GM19238 (cell line): Measurements from ENCODE around the gene GSX1.
"Not testable (repeated sequence)": the region's sequence is repeated elsewhere in the genome, so short reads cannot be mapped to it uniquely, and the experiment has no call there.

Experiments
- DNase-seq: peaks from one replicate; pipeline ENCODE4 v3.0.0; 2011; ENCODE audit warnings: low spot score; ENCODE audit not compliant: insufficient read length

The GSX1 gene

DNA sequence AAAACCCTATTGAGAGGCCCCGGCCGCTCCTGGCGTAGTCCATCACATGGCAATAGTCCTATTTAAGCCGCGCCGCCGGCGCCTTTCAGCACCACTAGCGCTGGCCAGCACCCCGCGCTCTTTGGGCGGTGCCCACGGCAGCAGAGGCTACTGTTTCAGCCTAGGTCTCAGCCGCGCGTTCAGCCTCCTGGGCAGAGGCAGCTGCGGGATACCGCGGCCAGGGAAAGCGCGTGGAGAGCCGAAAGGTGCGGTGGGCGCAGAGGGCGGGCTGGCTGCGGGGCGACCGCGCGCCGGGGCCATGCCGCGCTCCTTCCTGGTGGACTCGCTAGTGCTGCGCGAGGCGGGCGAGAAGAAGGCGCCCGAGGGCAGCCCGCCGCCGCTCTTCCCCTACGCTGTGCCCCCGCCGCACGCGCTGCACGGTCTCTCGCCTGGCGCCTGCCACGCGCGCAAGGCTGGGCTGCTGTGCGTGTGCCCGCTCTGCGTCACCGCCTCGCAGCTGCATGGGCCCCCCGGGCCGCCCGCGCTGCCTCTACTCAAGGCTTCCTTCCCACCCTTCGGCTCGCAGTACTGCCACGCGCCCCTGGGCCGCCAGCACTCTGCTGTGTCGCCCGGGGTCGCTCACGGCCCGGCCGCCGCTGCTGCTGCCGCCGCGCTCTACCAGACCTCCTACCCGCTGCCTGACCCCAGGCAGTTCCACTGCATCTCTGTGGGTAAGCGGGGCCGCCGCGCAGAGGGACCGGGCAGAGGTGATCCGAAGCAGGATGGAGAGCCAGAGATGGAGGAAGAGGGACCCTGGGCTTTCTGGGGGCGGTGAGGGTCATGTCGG lies at the start of gene GSX1:
Gene GSX1, plus strand, starts transcription at position 91 of the 826 bp plus-strand sequence. Its CDS starts 208 bp downstream, at position 299.
- DNase-seq = no peak

DNA sequence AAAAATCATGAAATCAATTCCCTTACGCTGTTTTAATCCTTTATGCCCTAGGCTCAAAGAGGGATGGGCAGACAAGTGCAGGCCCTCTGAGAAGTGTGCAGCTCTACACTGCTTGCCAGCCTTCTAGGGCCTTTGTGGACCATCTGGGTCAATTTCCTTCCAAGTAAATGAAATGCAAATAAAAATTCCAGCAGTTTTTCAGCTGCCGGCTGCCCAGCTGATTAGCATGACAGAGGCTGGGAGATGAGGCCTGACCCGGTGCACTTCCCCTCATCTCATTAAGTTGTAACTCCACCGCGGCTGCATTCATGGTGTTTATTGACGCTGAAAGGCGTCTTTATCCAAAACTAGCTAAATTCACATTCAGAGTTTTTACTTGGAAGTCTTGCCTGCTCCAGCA lies 47.5 kb upstream of the GSX1 start:
- DNase-seq = no peak

DNA sequence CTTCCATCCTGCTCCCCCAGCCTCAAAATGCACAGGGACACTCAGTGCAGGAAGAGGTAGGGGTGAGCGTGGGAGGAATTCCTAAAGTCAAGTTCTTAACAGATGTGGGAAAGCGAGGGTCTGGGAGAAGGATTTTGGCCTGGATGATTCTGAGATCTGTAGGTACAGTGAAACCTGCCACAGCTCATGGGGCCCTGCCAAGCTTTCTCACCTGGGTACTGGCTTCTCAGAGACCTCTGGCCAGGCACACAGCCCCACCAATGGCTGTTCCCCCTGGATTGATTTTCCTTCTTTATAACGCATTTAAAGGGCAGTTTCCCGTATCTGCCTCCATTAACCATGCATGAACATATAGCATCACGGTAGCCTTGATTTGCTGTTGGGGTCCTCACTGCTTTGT lies 47.0 kb upstream of the GSX1 start:
- no peak for DNase-seq

DNA sequence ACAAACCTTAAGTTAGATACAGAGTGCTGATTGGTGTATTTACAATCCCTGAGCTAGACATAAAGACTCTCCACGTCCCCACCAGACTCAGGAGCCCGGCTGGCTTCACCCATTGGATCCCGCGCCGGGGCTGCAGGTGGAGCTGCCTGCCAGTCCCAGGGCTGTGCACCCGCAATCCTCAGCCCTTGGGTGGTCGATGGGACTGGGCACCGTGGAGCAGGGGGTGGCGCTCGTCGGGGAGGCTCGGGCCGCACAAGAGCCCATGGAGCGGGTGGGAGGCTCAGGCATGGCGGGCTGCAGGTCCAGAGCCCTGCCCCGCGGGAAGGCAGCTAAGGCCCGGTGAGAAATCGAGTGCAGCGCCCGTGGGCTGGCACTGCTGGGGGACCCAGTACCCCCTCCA lies 44.1 kb upstream of the GSX1 start:
- DNase-seq = not testable (repeated sequence)

DNA sequence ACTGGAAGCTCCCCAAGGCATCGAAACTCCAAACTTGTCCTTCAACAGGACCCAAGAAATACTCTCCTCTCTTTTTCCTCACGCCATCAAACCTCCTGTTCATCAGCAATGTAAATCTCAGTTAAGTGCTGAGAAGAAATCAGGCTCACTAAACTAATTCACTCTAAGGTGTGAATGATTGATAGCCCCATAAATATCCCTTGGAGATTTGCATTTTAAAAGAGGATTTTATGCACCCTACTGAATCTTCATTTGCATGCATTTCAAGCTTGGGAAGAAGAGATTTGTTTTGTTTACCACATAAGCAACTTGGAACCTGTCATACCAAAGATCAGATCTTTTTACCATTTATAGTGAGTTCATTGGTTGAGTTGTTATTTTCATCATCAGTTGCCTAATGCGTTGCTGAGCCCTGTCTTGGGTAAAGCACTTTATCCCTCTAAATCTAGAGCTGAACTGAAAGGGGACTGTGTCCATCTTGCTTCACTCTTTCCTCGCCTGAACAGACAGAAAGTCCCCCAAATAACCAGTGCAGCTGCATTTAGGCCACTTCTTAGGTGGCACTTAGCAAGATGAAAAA lies 40.2 kb upstream of the GSX1 start:
- DNase-seq = no peak

DNA sequence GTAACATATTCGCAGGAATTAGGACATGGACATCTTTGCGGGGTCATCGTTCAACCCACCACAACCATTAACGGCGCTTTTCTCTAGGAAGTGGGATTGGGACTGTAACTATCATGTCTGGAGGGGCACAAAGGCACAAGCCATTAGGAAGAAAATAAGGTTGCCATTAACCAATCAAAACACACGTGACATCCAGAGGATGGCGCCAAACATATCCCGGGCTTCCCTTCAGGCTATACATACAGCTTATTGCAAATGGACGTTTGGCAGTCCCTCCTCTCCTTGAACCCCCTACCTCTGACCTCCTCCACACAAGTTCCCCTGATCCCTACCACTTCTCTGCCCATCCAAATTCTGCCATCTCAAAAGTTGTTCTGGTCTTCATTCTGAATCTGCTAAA lies 26.6 kb upstream of the GSX1 start:
- DNase-seq = no peak

DNA sequence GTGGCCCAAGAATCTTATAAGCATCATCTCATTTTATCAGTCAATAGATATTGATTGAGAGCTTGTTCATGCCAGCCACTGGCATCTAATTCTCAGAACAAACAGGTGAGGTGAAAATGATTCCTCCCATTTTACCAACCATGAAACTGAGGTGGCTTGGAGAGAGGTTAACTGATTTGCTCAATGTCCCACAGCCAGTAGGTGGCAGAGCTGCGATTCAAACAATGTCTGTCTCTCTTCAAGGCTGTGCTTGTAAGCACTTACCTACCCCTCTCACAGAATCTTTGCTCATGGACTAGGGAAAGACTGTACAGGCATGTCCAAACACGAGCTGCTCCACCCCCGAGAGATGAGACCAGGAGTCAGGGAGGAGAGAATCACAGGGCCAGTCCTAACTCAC lies 21.5 kb upstream of the GSX1 start:
- DNase-seq = no peak

DNA sequence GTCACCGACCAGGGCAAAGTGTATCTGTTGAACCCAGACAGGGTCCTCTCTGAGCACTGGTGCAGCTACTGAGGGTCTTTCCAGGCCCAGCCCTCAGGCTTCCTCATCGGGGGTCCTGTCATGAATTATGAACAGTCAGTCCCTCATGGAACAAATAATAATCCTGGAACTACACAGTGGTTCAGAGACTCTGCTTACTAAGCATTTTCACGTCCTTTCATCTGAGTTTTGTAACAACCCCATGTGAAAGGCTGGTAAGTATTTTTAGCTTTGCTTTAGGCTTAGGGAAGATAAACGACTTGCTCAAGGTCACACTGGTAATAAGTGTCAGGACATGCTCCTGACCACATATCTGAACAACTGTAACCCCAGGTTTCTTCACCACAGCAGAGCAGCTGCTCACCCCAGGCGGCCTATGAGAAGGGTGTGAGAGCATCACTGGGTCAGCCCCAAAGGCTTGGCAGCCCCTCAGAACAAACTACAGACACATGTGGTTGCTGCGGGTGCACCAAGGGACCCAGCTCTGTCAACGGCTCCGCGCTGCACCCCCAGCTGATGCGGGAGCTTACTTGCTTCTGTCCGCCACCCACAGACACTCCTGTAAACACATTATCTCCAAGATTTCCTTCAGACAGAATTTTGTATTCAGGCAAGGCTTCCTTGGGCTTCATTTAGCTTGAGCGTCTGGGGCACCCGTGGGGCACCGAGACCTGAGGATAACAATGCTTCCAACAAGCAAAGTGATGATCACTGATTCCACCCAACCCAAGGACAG lies 19.4 kb upstream of the GSX1 start:
- DNase-seq = no peak

DNA sequence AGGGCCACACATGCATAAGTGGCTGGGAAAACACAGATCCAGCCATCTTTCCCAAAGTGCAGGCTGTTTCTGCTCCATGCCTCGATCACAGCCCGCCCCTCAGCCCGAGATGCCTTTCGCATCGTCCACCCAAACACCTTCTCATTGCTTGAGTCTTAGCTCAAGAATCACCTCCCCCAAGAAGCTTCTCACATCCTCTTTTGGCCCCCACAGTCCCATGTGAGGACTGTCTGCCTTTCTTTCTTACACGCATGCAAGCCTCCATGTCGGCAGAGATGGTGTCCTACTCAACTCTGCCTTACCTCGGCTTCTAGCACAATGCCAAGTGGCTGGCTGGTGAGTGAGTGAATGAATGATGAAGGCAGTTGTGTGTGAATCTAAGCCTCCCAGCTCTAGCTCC lies 18.1 kb upstream of the GSX1 start:
- no peak for DNase-seq

DNA sequence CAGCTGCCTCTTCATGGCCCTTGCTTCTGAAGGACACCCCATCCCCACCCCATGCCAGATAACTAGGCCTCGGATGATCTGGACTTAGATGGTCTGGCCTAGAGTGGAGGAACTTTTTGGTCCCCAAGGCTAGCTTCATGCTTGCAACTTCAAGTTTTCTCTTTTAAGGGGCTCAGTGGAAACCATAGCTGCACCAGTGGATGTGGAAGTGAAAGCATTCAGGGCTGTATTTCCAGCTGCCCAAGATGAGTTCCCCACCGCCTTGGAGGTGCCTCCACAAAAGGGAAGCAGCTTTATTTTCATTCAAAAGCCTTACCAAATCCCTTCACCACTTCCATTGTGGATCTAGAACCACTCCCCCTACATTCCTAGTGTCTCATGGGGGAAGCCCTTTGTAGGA lies 17.6 kb upstream of the GSX1 start:
- DNase-seq = no peak

DNA sequence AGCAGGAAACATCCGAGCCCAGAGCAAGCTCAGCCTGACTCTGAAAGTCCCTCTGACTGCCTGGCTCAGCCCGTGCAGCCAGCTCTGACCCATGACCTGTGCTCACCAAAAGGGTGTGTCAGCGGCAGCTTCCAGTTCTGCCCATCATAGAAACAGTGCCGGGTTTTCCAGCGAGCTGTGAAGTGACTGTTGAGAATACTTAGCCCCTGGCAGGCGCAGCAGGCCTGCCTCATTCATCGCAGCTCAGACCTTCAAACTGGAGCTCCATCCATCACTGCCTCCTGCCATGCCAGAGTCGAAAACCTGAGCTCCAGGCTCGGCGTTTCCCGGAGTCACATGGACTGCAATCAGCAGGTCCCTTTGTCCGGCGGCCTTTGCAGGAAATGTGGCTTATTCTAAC lies 16.3 kb upstream of the GSX1 start:
- DNase-seq = no peak

DNA sequence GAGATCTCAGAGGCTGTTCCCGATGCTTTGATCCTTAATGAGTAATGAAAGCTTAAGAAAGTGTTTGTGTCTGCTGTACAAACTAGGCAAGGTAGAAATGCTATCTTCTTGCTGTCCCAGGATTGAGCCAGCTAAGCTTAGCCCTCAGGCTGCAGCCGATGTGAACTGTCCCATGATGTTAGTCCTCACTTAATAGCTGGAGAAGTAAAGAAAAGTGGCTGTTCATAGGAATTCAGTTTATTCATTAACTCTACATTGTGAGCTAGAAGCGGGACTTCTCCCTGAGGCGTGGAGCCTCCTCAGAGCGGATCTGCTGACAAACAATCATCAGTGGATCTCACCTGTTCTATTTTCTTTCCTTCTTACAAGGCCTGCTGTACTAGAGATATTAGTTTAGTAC lies 10.1 kb upstream of the GSX1 start:
- no peak for DNase-seq

DNA sequence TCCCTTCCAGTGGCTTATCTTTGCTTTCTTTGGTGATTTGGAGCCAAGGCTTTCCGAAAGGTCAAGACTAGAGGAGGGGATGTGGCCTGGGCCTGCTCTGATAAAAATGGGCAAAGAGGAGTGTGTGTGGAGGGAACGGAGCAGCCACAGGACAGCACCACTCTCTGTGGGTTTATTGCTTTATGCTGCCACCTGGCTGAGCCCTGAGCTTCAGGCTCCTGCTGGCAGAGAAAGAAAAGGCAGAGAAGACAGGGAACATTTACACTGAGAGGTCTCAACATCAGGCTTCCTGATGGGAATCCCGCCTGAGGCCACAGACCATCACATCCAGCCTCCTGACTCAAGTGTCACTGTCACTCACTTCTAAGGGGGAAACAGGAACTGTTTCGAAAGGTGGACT lies 9.2 kb upstream of the GSX1 start:
- no peak for DNase-seq

DNA sequence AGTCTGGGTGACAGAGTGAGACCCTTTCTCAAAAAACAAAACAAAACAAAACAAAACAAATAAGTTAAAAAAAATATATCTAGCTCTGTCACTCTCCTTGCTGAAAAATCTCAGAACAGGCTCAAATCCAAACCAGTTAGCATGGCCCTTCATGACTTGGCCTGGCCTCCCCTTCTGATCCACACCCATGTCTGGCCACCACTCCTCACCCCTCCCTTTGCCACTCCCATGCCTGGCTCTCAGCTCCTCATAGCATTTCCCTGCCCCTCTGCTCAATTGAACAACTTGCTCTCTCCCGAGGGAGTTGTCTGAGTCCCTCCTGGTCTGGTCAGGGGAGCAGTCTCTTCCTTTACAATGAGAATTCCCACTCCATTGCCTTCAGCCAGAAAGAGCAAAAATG lies 4.0 kb upstream of the GSX1 start:
- no peak for DNase-seq

DNA sequence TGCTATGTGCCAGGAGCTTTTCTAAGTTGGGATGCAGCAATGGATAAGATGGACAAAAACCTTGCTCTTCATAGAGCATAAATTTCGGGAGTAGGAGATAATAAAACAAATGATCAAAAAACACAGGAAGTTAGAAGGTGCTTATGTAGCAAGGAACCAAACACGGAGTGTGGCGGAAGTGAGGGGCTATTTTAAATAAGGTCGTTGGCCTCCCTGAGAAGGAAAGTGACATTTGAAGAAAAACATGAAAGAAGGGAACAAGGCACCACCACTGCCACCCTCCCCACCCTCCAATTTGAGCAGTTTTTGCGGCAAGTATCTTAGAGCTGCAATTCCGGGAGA lies 3.2 kb upstream of the GSX1 start:
- no peak for DNase-seq

DNA sequence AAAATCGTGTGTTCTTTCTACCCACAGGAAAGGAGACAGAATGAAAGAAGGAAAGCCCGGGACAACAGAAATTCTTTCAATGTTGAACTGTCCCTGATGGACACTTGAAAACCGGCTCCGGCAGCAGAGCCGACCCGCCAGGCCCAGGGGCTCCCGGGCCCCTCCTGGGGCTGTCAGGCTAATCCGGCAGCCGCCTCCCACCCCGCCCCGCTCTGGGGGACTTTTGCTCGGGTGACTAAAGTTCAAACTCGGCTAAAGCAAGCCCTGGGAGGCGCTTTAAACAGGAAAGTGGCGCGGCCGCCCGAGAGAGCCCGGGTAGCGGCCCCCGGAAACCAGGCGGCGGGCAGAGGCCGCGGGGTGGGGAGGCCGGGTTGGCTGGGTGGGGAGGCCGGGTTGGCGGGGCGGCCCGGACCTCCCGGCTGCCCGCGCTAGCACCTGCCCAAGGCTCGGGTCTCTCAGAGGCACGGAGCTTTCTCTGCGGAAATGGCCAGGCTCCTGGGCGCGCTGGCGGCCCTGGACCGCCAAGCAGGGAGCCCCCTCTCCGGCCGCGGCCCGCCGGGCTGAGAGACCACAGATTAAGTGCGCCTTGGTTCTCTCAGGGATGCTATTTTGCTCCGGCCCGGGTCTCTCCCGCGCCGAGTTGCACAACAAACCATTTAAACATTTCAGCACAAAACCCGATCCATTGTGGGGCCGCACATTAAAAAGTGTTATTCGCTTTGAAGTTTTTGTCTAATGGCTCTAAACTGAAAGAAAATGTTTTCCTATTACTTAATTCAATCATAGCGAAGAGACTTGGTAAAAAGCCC lies 2.6 kb upstream of the GSX1 start:
- no peak for DNase-seq

DNA sequence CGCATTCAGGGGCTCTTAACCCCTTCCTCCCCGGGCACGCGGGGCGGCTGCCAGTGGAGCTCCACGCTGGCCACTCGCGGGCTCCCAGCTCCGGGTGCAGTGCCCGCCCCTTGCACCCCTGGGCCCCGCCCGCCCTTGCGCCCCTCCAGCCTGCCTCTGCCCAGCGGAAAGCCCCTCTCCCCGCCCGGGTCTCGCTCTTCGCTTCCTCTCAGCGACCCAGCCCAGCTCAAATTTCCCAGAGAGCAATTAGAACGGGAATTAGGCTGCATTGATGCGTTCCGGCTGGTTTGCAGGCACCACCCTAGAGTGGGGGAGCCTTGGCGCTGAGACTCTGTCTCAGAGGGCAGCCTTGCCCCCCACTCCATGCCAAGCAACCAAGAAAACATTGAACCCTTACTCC lies 1.8 kb upstream of the GSX1 start:
- no peak for DNase-seq

DNA sequence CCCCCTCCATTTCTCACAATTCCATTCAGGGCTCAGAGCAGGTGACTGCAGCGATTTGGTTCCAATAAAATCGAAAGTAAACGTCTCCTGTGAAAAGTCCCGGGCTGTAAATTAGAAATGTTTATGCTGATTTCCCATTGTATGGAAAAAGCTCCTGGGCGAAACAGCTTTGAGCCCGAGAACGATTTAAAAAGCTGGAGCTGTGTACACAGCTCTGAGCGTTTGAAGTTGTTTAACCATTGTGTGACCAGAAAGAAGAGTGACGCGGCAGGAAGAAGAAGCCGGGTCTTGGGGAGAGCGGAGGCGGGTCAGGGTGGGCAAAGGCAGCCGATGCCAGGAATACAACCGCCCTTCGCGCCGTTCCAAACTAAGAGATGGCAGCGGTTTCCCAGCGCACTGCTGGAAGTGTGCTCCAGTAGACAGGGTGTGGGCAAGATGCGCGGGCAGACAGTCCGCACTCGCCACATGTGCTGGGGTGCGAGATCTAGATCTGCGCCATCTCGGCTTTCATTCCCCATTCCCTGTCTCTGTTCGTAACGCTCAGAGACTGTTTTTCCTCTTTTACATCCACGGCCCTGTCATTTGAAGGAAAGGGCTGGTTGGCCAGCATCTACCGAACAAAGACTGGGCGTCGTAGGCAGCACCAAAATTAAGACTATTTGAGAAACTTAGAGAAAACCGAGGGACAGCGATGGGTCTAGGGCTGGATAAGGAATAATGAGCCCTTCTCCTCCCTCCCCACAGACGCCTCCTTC lies 960 bp upstream of the GSX1 start:
- no peak for DNase-seq

DNA sequence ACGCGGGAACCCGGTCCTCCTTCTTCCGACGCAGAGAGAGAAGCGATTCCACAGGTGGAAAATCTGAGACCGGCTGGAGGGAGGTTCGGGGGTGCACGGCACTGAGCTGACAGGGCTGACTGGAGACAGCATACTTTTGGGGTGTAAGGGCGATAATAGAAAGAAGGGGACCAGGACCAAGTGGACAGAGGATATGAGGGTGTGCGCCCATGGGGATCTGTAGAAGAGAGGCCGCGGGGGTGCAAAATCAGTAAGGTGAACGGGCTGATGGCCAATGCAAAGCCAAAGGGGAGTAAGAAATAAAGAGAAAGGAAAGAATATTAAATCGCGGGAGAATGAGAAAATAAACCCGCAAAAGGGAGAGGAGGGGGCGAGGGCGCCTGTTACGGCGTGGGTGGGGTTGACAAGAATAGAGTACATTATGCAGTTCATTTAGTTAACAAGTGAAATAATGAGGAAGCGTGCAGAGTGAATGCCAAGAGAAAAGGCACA lies 336 bp upstream of the GSX1 start:
- no peak for DNase-seq

DNA sequence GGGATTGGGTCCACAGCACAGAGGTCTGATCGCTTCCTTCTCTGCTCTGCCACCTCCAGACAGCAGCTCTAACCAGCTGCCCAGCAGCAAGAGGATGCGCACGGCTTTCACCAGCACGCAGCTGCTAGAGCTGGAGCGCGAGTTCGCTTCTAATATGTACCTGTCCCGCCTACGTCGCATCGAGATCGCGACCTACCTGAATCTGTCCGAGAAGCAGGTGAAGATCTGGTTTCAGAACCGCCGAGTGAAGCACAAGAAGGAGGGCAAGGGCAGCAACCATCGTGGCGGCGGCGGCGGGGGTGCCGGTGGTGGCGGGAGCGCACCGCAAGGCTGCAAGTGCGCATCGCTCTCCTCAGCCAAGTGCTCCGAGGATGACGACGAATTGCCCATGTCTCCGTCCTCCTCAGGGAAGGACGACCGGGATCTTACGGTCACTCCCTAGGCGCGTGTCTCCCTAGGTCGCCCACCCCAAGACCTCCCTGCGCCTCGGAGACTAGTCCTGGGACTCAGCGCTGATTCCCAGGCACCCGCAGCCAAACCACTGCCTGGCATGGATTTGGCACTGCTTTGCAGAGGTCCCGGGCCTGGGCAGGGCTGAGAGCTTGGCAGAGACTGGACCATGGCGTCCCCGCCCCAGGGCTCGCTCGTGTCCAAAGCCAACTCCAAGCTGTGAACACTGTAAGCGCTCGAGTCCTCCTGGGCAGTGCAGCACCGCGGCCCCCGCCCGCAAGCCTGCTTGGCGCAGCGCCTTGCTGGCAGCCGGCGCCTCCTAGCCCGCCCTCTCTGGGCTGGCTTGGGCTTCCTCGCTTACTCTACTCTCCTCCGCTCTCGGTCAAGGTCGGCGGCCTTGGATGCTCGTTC lies 1.5 kb downstream of the GSX1 start:
- DNase-seq = no peak
